B cell (primary cell): ENCODE measurements around the gene RASA3. TPM values are rescaled to one million over a fixed set of nuclear protein-coding genes. Genes with fewer than 3 reads are reported as not detected.

Experiments used
- ATAC-seq: fragments of 200-7000 bp; cut with Tn5 transposase; one replicate; pipeline ENCODE4 v1.10.0; 2021; ENCODE audit warnings: low read depth, mild to moderate bottlenecking, moderate number of reproducible peaks, moderate library complexity
- CTCF ChIA-PET: fragments of 350-600 bp; sonication (Branson Sonifier 250); formaldehyde crosslinking; loops from one replicate; lab custom pipeline; 2021; ENCODE audit warnings: antibody characterized with exemption, inconsistent platforms; lab: Charles Lee
- POLR2A ChIA-PET: fragments of 350-600 bp; sonication (Branson Sonifier 250); formaldehyde crosslinking; loops from one replicate; lab custom pipeline; 2021; ENCODE audit warnings: antibody characterized with exemption; lab: Charles Lee
- DNase-seq: peaks from one replicate; pipeline ENCODE4 v3.0.0; 2013
- H2AFZ ChIP-seq: 2 replicates; pipeline ENCODE4 v1.6.1; 2012; ENCODE audit warnings: mild to moderate bottlenecking, low read depth, low read length; ENCODE audit not compliant: insufficient read depth, poor library complexity, severe bottlenecking
- H3K27ac ChIP-seq, 2 donors: 1 replicate in 1 of 2; 2 replicates in 1 of 2; pipeline ENCODE4 v1.5.1; 2012 to 2013; ENCODE audit warnings: low read length in 2 of 2, mild to moderate bottlenecking in 2 of 2, moderate library complexity in 1 of 2
- H3K27me3 ChIP-seq, 4 experiments: fragments of 200-600 bp in 1 of 4; sonication (generic) in 1 of 4; replicated peaks in 1 of 4; 1 replicate in 2 of 4; 2 replicates in 2 of 4; pipeline versions ENCODE4 v1.6.1 to v1.7.0; 2013 to 2016; ENCODE audit warnings: low read length in 3 of 4, mild to moderate bottlenecking in 2 of 4, mixed read lengths in 1 of 4, moderate library complexity in 1 of 4; ENCODE audit not compliant: insufficient read depth in 4 of 4, control insufficient read depth in 3 of 4; ENCODE audit errors: control extremely low read depth in 1 of 4
- H3K36me3 ChIP-seq, 2 experiments: replicated peaks in 1 of 2; 1 replicate in 1 of 2; 2 replicates in 1 of 2; pipeline versions ENCODE4 v1.6.1 to v1.7.1; 2013; ENCODE audit warnings: low read length in 1 of 2; ENCODE audit not compliant: insufficient read depth in 2 of 2, control insufficient read depth in 1 of 2; ENCODE audit errors: control extremely low read depth in 1 of 2, extremely low read depth in 1 of 2
- H3K4me1 ChIP-seq, 2 donors: fragments of 200-600 bp in 1 of 2; sonication (generic) in 1 of 2; 1 replicate in 1 of 2; 2 replicates in 1 of 2; pipeline versions ENCODE4 v1.5.1 to v1.6.1; 2013 to 2017; ENCODE audit warnings: low read length in 2 of 2; ENCODE audit not compliant: control insufficient read depth in 2 of 2, insufficient read depth in 2 of 2
- H3K4me2 ChIP-seq: replicated peaks from 2 replicates; pipeline ENCODE3; 2012; ENCODE audit warnings: mild to moderate bottlenecking, low read depth, low read length; ENCODE audit not compliant: poor library complexity, severe bottlenecking
- H3K4me3 ChIP-seq, 5 experiments: fragments of 200-600 bp in 1 of 5; sonication (generic) in 1 of 5; 1 replicate in 3 of 5; 2 replicates in 2 of 5; pipeline versions ENCODE4 v1.5.1 to v1.7.0; 2011 to 2016; ENCODE audit warnings: low read length in 4 of 5, mild to moderate bottlenecking in 4 of 5, low read depth in 2 of 5, control low read depth in 1 of 5, moderate library complexity in 1 of 5; ENCODE audit not compliant: insufficient read depth in 1 of 5; ENCODE audit errors: control extremely low read depth in 1 of 5, extremely low read depth in 1 of 5
- H3K79me2 ChIP-seq: fragments of 200-600 bp; sonication (generic); one replicate; pipeline ENCODE4 v1.6.0; 2016; ENCODE audit warnings: low read length; ENCODE audit not compliant: control insufficient read depth, insufficient read depth
- H3K9ac ChIP-seq: fragments of 200-600 bp; sonication (generic); 2 replicates; pipeline ENCODE4 v1.6.1; 2017; ENCODE audit warnings: mild to moderate bottlenecking, low read length, moderate library complexity
- H3K9me3 ChIP-seq, 3 donors: one replicate each; pipeline versions ENCODE4 v1.6.1 to v1.7.1; 2013; ENCODE audit warnings: low read length in 2 of 3; ENCODE audit not compliant: control insufficient read depth in 2 of 3, insufficient read depth in 1 of 3; ENCODE audit errors: control extremely low read depth in 1 of 3
- H4K20me1 ChIP-seq: 2 replicates; pipeline ENCODE4 v1.6.0; 2012; ENCODE audit warnings: mild to moderate bottlenecking, low read length; ENCODE audit not compliant: insufficient read depth, control insufficient read depth, poor library complexity, severe bottlenecking
- H3K27ac Mint-ChIP-seq: one replicate; pipeline ENCODE4 v1.8.0; 2021; ENCODE audit warnings: mixed read lengths
- H3K27me3 Mint-ChIP-seq: one replicate; pipeline ENCODE4 v1.8.0; 2021; ENCODE audit warnings: mixed read lengths
- H3K4me1 Mint-ChIP-seq: one replicate; pipeline ENCODE4 v1.8.0; 2021; ENCODE audit warnings: mixed read lengths
- H3K4me3 Mint-ChIP-seq: one replicate; pipeline ENCODE4 v1.8.0; 2021; ENCODE audit warnings: mixed read lengths
- H3K9me3 Mint-ChIP-seq: one replicate; pipeline ENCODE4 v1.8.0; 2022; ENCODE audit warnings: mixed read lengths; ENCODE audit not compliant: insufficient read depth
- CTCF ChIP-seq: fragments of 200-600 bp; IDR thresholded peaks from one replicate; pipeline ENCODE4 v1.8.0; 2022; ENCODE audit warnings: antibody characterized with exemption, mild to moderate bottlenecking
- EZH2 ChIP-seq: IDR thresholded peaks from 2 replicates; pipeline ENCODE4 v1.6.1; 2012; ENCODE audit warnings: borderline replicate concordance, low read depth, mild to moderate bottlenecking, moderate library complexity, low read length; ENCODE audit not compliant: insufficient read depth, poor library complexity, severe bottlenecking
- WGBS: methylation state at CpG from one replicate; pipeline ENCODE4 v1.1.5; 2013; ENCODE audit warnings: missing lambda C conversion rate; ENCODE audit not compliant: insufficient coverage; 5-methylcytosine and 5-hydroxymethylcytosine counted together
- intact Hi-C: fragments of 100-400 bp; cut with micrococcal nuclease; formaldehyde crosslinking; loops from one replicate; pipeline ENCODE4 v1.10.0; 2022
- polyA plus RNA-seq: library from polyadenylated mRNA; depleted of rRNA; stranded (reverse); fragments of >200 nt; gene quantifications from 2 replicates; pipeline ENCODE4 v1.2.3, GENCODE V29; 2012
- total RNA-seq, 2 donors: library from RNA; stranded (reverse); fragments of 120-200 nt in 1 of 2; gene quantifications; 1 replicate in 1 of 2; 2 replicates in 1 of 2; pipeline versions ENCODE4 v1.2.3 to v1.2.4, GENCODE V29; 2013 to 2022

RASA3 gene
- total and polyA plus RNA-seq, 2 donors (not counting 1 experiment from before 2014, with no cell fraction given), result 54.2 to 87.4 TPM

DNA sequence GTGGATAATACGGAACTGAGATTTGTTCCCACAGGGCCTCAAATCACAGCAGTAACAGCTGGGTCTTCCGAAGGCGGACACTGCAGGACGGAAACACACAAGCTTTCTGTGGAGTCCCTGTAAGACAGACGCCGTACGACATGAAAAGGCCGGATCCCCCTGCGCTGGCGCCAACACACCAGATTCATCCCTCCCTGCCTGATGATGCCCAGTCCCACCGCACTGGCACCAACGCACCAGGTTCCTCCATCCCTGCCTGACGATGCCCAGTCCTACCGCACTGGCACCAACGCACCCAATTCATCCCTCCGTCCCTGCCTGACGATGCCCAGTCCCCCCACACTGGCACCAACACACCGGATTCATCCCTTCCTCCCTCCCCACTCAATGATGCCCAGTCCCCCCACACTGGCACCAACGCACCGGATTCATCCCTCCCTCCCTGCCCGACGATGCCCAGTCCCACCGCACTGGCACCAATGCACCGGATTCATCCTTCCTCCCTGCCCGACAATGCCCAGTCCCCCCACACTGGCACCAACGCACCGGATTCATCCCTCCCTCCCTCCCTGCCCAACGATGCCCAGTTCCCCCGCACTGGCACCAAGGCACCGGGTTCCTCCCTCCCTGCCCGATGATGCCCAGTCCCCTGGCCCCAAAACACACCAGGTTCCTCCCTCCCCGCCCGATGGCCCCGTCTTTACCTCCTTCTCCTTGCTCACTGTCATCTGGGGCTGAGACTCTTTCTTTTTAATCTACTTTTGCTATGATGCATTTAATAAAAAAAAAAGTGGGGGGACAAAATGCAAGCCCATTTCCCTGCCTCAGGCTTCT is 55.1 kb downstream of the RASA3 start:
- ATAC-seq, result no peak
- no peaks in the 10 kb centered on the region for H3K9me3 Mint-ChIP-seq
- Histone ChIP-seq H3K36me3 (peaks cover 0 to 50% of the 10 kb centered on the region in 2 experiments), H2AFZ (no peak overlapping the region), H3K27ac (no peak overlapping the region), H3K9ac (no peak overlapping the region), H3K4me3 (no peak overlapping the region), H3K79me2 (peaks cover 86% of the 10 kb centered on the region), H3K9me3 (no peaks in the 10 kb centered on the region), H4K20me1 (peaks cover 87% of the 10 kb centered on the region), H3K27me3 (no peaks in the 10 kb centered on the region), H3K4me2 (no peak overlapping the region), H3K4me1 (peaks cover 0 to 5% of the 10 kb centered on the region in 2 donors)
- intact Hi-C loops, result no loop called here
- POLR2A ChIA-PET, result no interaction called here
- no peak for TF ChIP-seq CTCF
- no peak for TF ChIP-seq EZH2
- H3K4me1 Mint-ChIP-seq, result peaks cover 19% of the 10 kb centered on the region
- no peak for DNase-seq
- CTCF ChIA-PET, result interaction anchor here (1.3 kb wide), 1 partner anchor 69 kb away, joined by 4 read pairs; no protein-coding TSS in a partner anchor
- no peaks in the 10 kb centered on the region for H3K27me3 Mint-ChIP-seq
- 95% methylated on average over 25 of the region's 34 CpGs for WGBS
- H3K4me3 Mint-ChIP-seq, result no peak overlapping the region
- H3K27ac Mint-ChIP-seq, result no peak overlapping the region
